ENCODE data around the gene SDHB. TPM values are rescaled to one million over a fixed set of nuclear protein-coding genes. Genes with fewer than 3 reads are reported as not detected.

SDHB gene
- total RNA-seq, 2 experiments from 2014 or later, result 90.9 to 91.3 TPM

DNA sequence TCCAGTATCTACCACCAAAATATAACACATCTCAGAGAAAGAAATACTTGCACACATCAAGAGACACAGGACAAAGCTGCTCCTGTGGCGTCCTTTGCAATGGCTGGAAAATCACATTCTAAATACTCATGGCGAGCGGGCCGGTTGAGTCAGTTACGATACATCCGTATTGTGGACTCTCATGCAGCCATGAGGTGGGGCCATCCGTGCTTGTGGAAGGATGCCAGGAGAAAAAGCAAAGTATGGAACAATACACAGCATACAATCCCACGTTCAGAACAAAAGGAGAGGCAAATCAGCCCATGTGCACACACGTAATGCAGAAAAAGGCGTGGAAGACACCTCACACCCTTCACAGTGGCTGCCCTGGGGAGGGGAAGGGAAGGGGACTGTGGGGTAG is 55.2 kb downstream of the SDHB start:
- CTCF ChIA-PET, result no interaction called here
- POLR2A ChIA-PET, result no interaction called here
- Mint-ChIP-seq H3K4me1 (no peaks in the 10 kb centered on the region), H3K27ac (no peak overlapping the region), H3K4me3 (no peak overlapping the region), H3K27me3 (no peaks in the 10 kb centered on the region), H3K36me3 (ENCODE audit: low read depth) (peaks cover 17% of the 10 kb centered on the region), H3K9me3 (no peaks in the 10 kb centered on the region)
- no peak for DNase-seq

DNA sequence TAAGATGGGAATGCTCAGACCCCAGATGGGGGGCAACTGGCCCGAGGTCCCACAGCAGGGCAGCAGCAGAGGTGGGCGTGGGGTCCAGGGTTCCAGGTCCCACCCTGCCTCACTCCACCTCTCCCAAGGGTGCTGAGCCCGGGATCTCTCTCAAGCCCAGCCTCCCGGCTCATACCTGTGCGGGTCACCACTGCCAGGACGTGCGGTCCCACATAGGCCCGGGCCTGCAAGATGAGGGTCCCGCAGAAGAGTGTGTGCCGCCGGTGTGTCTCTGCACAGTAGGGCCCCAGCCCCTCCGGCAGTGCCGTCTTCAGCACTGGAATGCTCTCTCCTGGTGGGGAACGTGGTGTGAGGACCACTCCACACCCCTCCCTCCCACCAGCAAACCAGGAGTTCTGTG is 57.0 kb downstream of the SDHB start:
- POLR2A ChIA-PET, result no interaction called here
- DNase-seq, result no peak

DNA sequence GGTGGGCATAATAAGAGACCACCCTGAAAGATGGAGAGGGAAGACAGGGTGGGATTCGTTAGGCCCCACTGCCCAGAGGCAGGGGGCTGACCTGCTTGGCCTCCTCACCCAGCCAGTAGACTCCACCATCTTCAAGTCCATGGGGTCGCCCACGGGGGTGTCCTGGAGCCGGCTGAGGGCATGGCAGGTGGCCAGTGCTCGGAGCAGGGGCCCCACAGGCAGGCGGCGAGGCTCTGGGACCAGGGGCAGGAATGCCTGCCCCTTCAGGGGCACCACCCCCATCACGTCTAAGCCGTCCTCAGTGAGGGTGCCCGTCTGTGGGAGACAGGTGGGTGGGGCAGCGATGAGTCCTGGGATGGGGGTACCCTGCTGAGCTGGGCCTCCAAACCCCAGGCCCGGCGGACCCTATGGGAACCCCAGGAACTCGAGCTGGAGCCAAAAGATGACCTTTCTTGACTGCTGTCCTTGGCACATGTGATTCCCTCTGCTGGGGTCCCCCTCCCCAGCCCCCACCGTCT is 60.3 kb downstream of the SDHB start:
- no peaks in the 10 kb centered on the region for H3K4me1 Mint-ChIP-seq
- DNase-seq, result no peak
- H3K4me3 Mint-ChIP-seq, result no peak overlapping the region
- no peaks in the 10 kb centered on the region for H3K9me3 Mint-ChIP-seq
- no peak overlapping the region for H3K27ac Mint-ChIP-seq
- ChIA-PET CTCF (no interaction called here), POLR2A (no interaction called here)
- H3K36me3 Mint-ChIP-seq (ENCODE audit: low read depth), result peaks cover 16% of the 10 kb centered on the region
- H3K27me3 Mint-ChIP-seq, result no peaks in the 10 kb centered on the region

More for the DNA sequence above, 57.0 kb downstream of the SDHB start:
- no peak overlapping the region for H3K27ac Mint-ChIP-seq
- no peak overlapping the region for H3K4me3 Mint-ChIP-seq
- peaks cover 17% of the 10 kb centered on the region for H3K36me3 Mint-ChIP-seq (ENCODE audit: low read depth)
- no peaks in the 10 kb centered on the region for H3K9me3 Mint-ChIP-seq
- no peaks in the 10 kb centered on the region for H3K4me1 Mint-ChIP-seq
- CTCF ChIA-PET, result no interaction called here
- no peaks in the 10 kb centered on the region for H3K27me3 Mint-ChIP-seq

DNA sequence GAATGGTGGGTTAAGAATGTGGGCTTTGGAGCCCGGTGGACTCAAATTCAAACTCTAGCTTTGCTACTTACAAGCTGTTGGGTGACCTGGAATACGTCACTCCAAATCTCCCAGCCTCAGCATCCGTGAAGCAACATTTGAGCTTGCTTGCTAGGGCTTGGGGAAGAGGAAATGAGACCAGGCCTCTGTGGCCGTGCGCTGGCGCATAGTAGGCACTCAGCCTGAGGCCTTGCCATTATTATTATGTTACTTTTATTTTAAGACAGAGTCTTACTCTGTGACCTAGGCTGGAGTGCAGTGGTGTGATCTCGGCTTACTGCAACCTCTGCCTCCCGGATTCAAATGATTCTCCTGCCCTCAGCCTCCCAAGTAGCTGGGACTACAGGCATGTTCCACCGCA is 61.2 kb downstream of the SDHB start:
- Mint-ChIP-seq H3K27ac (no peak overlapping the region), H3K4me1 (no peaks in the 10 kb centered on the region), H3K27me3 (no peaks in the 10 kb centered on the region), H3K36me3 (ENCODE audit: low read depth) (peaks cover 13% of the 10 kb centered on the region), H3K9me3 (no peaks in the 10 kb centered on the region), H3K4me3 (no peak overlapping the region)
- CTCF ChIA-PET, result no interaction called here
- POLR2A ChIA-PET, result no interaction called here
- DNase-seq, result no peak

DNA sequence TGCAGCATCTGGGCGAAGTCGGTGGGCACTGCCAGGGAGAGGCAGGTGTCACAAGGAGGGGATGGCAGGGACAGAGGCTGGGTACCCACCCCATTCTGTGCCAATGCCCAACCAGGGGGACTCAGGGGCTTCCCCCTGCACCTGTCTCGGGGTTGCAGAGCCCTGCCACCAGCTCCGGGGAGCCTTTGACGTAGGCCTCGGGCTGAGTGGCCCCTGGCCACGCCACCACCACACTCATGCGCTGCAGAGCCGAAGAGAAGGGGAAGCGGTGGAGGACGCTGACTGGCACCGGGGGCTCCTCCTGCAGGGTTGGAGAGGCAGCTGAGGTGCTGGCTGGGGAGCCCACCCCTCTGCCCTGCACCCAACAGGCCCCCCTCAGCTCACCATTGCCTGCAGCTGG is 61.7 kb downstream of the SDHB start:
- no peak for DNase-seq
- peaks cover 13% of the 10 kb centered on the region for H3K36me3 Mint-ChIP-seq (ENCODE audit: low read depth)
- no peak overlapping the region for H3K27ac Mint-ChIP-seq
- H3K9me3 Mint-ChIP-seq, result no peaks in the 10 kb centered on the region
- no peaks in the 10 kb centered on the region for H3K4me1 Mint-ChIP-seq
- ChIA-PET CTCF (no interaction called here), POLR2A (no interaction called here)
- H3K4me3 Mint-ChIP-seq, result no peak overlapping the region
- H3K27me3 Mint-ChIP-seq, result no peaks in the 10 kb centered on the region

DNA sequence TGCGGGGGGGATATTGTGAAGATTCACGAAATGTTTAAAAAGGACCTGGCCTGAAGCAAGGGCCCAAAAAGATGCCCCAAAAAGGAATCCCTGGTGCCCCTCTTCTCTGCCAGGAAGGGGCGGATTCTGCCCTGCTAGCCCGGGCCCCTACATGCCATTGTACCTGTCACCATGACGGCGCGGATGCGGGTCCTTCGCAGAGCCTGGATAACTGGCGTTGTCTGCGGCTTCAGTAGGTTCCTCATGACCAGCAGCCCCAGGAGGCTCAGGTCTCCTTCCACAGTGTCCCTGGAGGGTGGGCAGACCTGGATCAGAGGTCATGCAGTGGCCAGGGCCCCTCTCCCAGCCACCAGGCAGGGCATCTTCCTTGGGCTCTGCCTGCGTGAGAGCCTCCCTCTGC is 62.3 kb downstream of the SDHB start:
- H3K9me3 Mint-ChIP-seq, result no peaks in the 10 kb centered on the region
- ChIA-PET POLR2A (no interaction called here), CTCF (no interaction called here)
- no peak overlapping the region for H3K27ac Mint-ChIP-seq
- no peak for DNase-seq
- H3K4me1 Mint-ChIP-seq, result no peaks in the 10 kb centered on the region
- H3K36me3 Mint-ChIP-seq (ENCODE audit: low read depth), result peaks cover 13% of the 10 kb centered on the region
- H3K4me3 Mint-ChIP-seq, result no peak overlapping the region
- H3K27me3 Mint-ChIP-seq, result no peaks in the 10 kb centered on the region

DNA sequence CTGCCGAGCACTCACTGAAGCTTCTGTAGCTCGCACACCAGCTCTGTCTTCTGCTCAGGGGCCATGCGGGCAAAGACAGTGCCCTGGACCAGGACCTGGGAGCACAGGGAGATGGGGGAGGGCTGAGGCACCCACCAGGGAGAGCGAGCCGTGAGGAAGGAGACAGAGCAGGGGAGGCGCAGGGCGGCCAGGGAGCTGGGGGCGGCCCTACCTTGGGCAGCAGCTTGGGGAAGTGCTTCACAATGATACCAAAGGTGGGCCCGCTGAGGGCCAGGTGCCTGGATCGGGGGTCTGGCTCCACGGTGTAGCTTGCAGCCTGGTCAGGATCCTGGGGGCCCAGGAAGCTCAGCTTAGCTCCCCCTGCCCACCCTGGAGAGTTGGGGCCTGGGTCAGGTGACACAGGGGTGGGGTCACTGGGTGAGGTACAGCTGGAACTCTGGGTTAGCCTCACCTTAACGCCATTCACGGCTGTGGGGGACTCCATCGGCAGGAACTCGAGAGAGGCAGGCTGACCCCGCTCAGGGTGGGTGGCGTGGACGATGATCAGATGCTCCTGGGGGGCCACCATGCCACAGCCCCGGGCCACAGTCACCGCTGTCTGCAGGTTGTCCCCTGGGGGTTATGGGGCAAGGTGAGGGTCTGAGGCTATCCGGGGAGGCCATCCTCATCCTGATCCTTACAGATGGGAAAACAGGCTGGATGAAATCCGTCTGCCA is 64.0 kb downstream of the SDHB start:
- Mint-ChIP-seq H3K9me3 (no peaks in the 10 kb centered on the region), H3K4me3 (no peak overlapping the region), H3K4me1 (no peaks in the 10 kb centered on the region), H3K36me3 (ENCODE audit: low read depth) (peaks cover 15% of the 10 kb centered on the region), H3K27me3 (no peaks in the 10 kb centered on the region), H3K27ac (no peak overlapping the region)
- DNase-seq, result no peak
- ChIA-PET CTCF (interaction anchor here (0.5 kb wide), 1 partner anchor 487 kb away, joined by 5 read pairs; no protein-coding TSS in a partner anchor), POLR2A (interaction anchor here (2.2 kb wide), 1 partner anchor 10 kb away, joined by 6 read pairs; the partner anchor contains the start of gene MFAP2)

DNA sequence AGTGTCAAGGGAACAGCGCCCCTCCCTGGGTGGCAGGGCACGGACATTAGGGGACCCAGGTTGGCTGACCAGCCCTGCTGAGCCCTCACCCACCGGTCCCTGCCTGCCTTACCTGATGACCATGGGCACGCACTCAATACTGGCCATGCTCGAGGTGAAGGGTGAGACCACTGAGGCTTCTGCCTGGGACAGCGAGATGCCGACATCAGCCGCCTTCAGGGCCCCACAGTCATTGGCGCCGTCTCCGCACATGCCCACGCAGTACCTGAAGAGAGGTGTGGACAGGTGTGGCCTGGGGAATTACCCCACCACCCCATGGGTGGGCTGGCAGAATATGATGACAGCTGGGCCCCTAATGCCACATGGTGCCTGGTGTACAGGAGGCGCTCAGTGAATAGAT is 65.6 kb downstream of the SDHB start:
- Mint-ChIP-seq H3K27me3 (peaks cover 3% of the 10 kb centered on the region), H3K27ac (no peak overlapping the region), H3K9me3 (no peaks in the 10 kb centered on the region), H3K36me3 (ENCODE audit: low read depth) (peaks cover 14% of the 10 kb centered on the region), H3K4me3 (no peak overlapping the region), H3K4me1 (no peaks in the 10 kb centered on the region)
- ChIA-PET CTCF (no interaction called here), POLR2A (interaction anchor here (0.8 to 1.8 kb wide), 2 partner anchors 12 to 22 kb away, joined by 3 to 7 read pairs; no protein-coding TSS in a partner anchor)
- DNase-seq, result no peak

DNA sequence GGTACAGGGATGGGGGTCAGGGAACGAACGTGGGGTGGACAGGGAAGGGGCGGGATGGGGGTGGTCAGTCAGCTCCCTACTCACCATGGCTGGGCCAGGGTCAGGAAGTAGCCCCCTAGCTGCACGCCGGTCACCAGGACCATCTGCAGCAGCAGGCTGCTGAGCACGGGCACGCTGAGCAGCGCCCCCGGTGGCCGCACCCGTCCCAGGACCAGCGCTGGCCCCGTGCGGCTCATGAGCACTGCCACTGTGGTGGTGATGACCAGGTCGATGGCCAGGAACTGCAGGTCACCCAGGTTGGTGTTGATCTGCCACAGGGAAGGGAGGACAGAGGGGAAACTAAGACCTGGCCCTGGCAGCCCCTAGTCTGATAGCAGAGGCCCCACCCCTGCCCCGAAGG is 66.9 kb downstream of the SDHB start:
- Mint-ChIP-seq H3K9me3 (no peaks in the 10 kb centered on the region), H3K36me3 (ENCODE audit: low read depth) (peaks cover 14% of the 10 kb centered on the region), H3K4me1 (no peaks in the 10 kb centered on the region), H3K4me3 (no peak overlapping the region), H3K27me3 (peaks cover 11% of the 10 kb centered on the region), H3K27ac (no peak overlapping the region)
- no peak for DNase-seq
- ChIA-PET CTCF (interaction anchor here (1.0 to 1.1 kb wide), 2 partner anchors 26 to 35 kb away, joined by 3 read pairs; no protein-coding TSS in a partner anchor), POLR2A (interaction anchor here (1.8 kb wide), 1 partner anchor 23 kb away, joined by 7 read pairs; no protein-coding TSS in a partner anchor)

DNA sequence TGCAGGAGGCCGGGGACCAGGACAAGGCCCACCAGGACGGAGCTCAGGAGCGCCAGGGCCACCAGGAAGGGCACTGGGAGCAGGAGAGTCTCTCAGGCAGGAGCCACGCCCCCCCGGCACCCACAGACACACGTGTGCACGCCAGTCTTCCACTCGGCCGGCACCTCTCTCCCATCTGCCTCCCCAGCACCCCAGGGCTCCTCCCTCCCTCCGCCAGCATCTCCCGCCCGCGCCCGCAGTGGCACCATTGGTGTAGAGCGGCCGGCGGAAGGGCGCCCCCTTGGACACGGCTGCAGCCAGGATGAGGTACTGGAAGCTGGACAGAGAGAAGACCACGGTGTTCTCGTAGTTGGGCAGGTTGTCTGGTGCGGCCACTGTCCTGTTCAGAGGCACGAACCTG is 67.3 kb downstream of the SDHB start:
- Mint-ChIP-seq H3K36me3 (ENCODE audit: low read depth) (peaks cover 14% of the 10 kb centered on the region), H3K27me3 (peaks cover 14% of the 10 kb centered on the region), H3K27ac (no peak overlapping the region), H3K4me3 (no peak overlapping the region), H3K9me3 (no peaks in the 10 kb centered on the region), H3K4me1 (no peaks in the 10 kb centered on the region)
- ChIA-PET POLR2A (no interaction called here), CTCF (interaction anchor here (1.1 kb wide), 1 partner anchor 26 kb away, joined by 3 read pairs; no protein-coding TSS in a partner anchor)
- DNase-seq, result no peak

DNA sequence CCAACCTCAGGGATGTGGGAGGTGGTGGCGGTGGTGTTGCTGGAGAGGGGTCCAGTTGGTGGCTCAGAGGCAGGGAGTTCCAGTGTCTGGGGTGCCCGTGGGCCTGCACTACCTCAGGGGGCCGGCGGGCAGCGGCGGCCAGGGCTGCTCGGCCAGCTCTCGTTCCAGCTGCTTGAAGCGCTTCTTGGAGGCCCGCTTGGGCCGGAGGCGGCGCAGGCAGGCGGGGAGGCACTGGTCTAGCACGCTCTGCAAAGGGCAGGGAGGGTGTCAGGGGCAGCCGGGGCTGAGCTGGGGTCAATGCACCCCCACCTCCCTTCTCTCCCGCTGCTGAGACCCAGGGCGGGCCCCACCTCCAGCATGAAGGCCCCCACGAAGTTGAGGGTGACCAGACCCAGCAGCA is 67.7 kb downstream of the SDHB start:
- no peaks in the 10 kb centered on the region for H3K9me3 Mint-ChIP-seq
- H3K27ac Mint-ChIP-seq, result no peak overlapping the region
- ChIA-PET CTCF (interaction anchor here (0.6 to 1.1 kb wide), 2 partner anchors 25 to 58 kb away, joined by 3 to 7 read pairs; no protein-coding TSS in a partner anchor), POLR2A (interaction anchor here (1.2 kb wide), 1 partner anchor 24 kb away, joined by 3 read pairs; no protein-coding TSS in a partner anchor)
- peaks cover 11% of the 10 kb centered on the region for H3K36me3 Mint-ChIP-seq (ENCODE audit: low read depth)
- no peak overlapping the region for H3K4me3 Mint-ChIP-seq
- H3K27me3 Mint-ChIP-seq, result peaks cover 18% of the 10 kb centered on the region
- no peak for DNase-seq
- H3K4me1 Mint-ChIP-seq, result peaks cover under 1% of the 10 kb centered on the region

DNA sequence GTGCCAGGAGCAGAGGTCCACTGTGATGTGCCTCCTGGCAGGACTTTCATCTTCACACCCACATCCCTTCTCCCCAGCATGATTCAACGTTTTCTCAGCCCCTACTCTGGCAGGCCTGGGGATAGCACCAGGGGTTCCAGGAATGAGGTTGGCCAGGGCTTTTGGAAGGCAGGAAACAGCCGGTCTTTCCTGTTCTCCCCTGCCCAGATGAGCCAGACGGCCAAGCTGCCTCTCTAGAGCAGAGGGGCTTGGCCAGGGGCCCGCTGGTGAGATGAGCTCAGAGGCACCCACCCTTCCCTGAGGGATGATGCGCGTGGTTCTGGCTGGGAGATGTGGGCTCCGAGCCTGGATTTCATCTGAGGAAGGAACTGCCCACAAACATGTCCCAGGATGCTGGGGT is 69.1 kb downstream of the SDHB start:
- Mint-ChIP-seq H3K4me3 (no peak overlapping the region), H3K9me3 (no peaks in the 10 kb centered on the region), H3K27ac (no peak overlapping the region), H3K36me3 (ENCODE audit: low read depth) (peaks cover 11% of the 10 kb centered on the region), H3K4me1 (peaks cover 6% of the 10 kb centered on the region), H3K27me3 (peaks cover 25% of the 10 kb centered on the region)
- ChIA-PET CTCF (interaction anchor here (0.7 kb wide), 2 partner anchors 37 to 798 kb away, joined by 3 to 5 read pairs; no protein-coding TSS in a partner anchor), POLR2A (no interaction called here)
- no peak for DNase-seq

DNA sequence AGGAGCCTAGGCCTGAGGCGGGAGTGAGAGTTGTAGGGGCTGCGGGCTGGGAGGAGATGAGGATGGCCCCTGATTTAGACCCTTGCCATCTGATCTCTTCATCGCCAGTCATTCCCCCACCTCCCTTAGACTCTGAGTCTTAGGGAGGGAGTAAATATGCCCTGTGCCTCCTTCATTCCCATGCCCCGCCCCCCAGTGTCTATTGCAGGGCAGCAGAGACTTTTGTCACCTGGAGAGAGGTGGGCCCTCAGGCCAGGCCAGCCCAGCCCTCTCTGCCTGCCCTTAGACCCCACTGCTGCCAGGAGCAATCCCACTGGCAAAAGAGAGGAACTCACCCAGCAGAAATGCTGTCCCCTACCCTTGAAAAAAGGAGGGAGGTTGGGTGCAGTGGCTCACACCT is 70.2 kb downstream of the SDHB start:
- no peak overlapping the region for H3K4me3 Mint-ChIP-seq
- DNase-seq, result no peak
- CTCF ChIA-PET, result no interaction called here
- peaks cover 7% of the 10 kb centered on the region for H3K36me3 Mint-ChIP-seq (ENCODE audit: low read depth)
- POLR2A ChIA-PET, result no interaction called here
- H3K27me3 Mint-ChIP-seq, result peaks cover 31% of the 10 kb centered on the region
- no peak overlapping the region for H3K27ac Mint-ChIP-seq
- H3K4me1 Mint-ChIP-seq, result peaks cover 6% of the 10 kb centered on the region
- H3K9me3 Mint-ChIP-seq, result no peaks in the 10 kb centered on the region

DNA sequence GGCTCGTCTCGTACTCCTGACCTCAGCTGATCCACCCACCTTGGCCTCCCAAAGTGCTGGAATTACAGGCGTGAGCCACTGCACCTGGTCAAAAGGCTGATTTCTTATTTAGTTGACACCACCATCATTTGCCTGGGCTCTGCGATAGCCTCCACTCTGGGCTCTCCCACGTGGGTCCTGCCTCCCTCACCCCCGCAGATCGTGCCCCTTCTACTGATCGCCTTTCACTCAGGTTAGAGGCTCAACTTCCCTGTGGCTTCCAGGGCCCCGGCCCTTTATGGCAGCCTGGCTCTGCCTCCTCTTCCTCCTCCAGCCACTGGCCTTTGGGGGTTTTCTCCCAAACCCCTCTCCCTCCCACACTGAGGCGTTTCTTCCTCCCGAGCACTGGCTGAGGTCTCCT is 70.9 kb downstream of the SDHB start:
- H3K9me3 Mint-ChIP-seq, result no peaks in the 10 kb centered on the region
- H3K4me1 Mint-ChIP-seq, result peaks cover 6% of the 10 kb centered on the region
- H3K27ac Mint-ChIP-seq, result no peak overlapping the region
- POLR2A ChIA-PET, result no interaction called here
- H3K36me3 Mint-ChIP-seq (ENCODE audit: low read depth), result peaks cover 7% of the 10 kb centered on the region
- no peak overlapping the region for H3K4me3 Mint-ChIP-seq
- H3K27me3 Mint-ChIP-seq, result peaks cover 31% of the 10 kb centered on the region
- no peak for DNase-seq
- CTCF ChIA-PET, result no interaction called here

Measured in activated CD4-positive, alpha-beta memory T cell treated with anti-CD3 and anti-CD28 coated beads, Interleukin-2, amount 10 ng/mL, durations not matched to agents 7 days and 5 days (primary cell).